Activated T-helper 2 cell treated with anti-CD3 and anti-CD28 coated beads, Interferon-gamma antibody, Interleukin-2, Interleukin-4, amounts not matched to agents 10 μg/mL and 5 μg/mL and 100 μg/mL, durations not matched to agents 14 hours and 24 hours and 36 hours (primary cell): ENCODE results near the gene ADAMTS4. TPM values are rescaled to one million over a fixed set of nuclear protein-coding genes. Genes with fewer than 3 reads are reported as not detected.
"Not testable (repeated sequence)": the region's sequence is repeated elsewhere in the genome, so short reads cannot be mapped to it uniquely, and the experiment has no call there.

Experiments
- DNase-seq: peaks from one replicate; pipeline ENCODE4 v3.0.0; 2021; ENCODE audit warnings: low spot score
- H3K27ac Mint-ChIP-seq: one replicate; pipeline ENCODE4 v1.8.0; 2021; ENCODE audit warnings: mixed read lengths
- H3K27me3 Mint-ChIP-seq: one replicate; pipeline ENCODE4 v1.8.0; 2021; ENCODE audit warnings: low read depth, mixed read lengths
- H3K36me3 Mint-ChIP-seq: one replicate; pipeline ENCODE4 v1.8.0; 2021; ENCODE audit warnings: low read depth, mixed read lengths
- H3K4me1 Mint-ChIP-seq: one replicate; pipeline ENCODE4 v1.8.0; 2021; ENCODE audit warnings: low read depth, mixed read lengths
- H3K4me3 Mint-ChIP-seq: one replicate; pipeline ENCODE4 v1.8.0; 2021; ENCODE audit warnings: low read depth, mild to moderate bottlenecking, moderate library complexity, mixed read lengths
- H3K9me3 Mint-ChIP-seq: one replicate; pipeline ENCODE4 v1.8.0; 2021; ENCODE audit warnings: mixed read lengths
- intact Hi-C: fragments of 100-400 bp; cut with micrococcal nuclease; formaldehyde crosslinking; loops from one replicate; pipeline ENCODE4 v1.15.1; 2023
- total RNA-seq: library from RNA; stranded (reverse); gene quantifications from 2 replicates; pipeline ENCODE4 v1.2.3, GENCODE V29; 2022

The ADAMTS4 gene
- total RNA-seq, 1 donor from 2014 or later = 0.05 TPM

GRCh38 chr1:161226320-161226711 is 27.5 kb upstream of the ADAMTS4 start:
- intact Hi-C loops = loop anchor here (2.0 kb wide), 1 partner anchor 88 kb away; the partner anchor contains the start of gene SDHC
- peaks cover 33% of the 10 kb centered on the region for H3K36me3 Mint-ChIP-seq
- H3K27me3 Mint-ChIP-seq = no peaks in the 10 kb centered on the region
- H3K4me3 Mint-ChIP-seq = peak overlapping the region; percentile 100
- peaks cover 23% of the 10 kb centered on the region for H3K4me1 Mint-ChIP-seq
- H3K9me3 Mint-ChIP-seq = no peaks in the 10 kb centered on the region
- H3K27ac Mint-ChIP-seq = peak overlapping the region; percentile 100
- no peak for DNase-seq

- Mint-ChIP-seq H3K27ac (peak within 1 kb of the TSS; percentile 100), H3K27me3 (no peaks in the 10 kb centered on the region), H3K4me3 (peak within 1 kb of the TSS; percentile 100), H3K4me1 (peaks cover 23% of the 10 kb centered on the region), H3K36me3 (peaks cover 32% of the 10 kb centered on the region), H3K9me3 (no peaks in the 10 kb centered on the region)
- peak; percentile 89 for DNase-seq
- intact Hi-C loops = loop anchor here (1.0 to 2.0 kb wide), 5 partner anchors 15 to 89 kb away; partner anchors contain the start of genes NDUFS2 and SDHC
Observed at GRCh38 chr1:161225534-161226319, 26.9 kb upstream of the ADAMTS4 start, which contains the start of gene TOMM40L. Gene TOMM40L (plus strand): TSS chr1:161226060. CDS start chr1:161226490, 430 bp downstream.

- H3K4me1 Mint-ChIP-seq = peaks cover 23% of the 10 kb centered on the region
- H3K36me3 Mint-ChIP-seq = peaks cover 26% of the 10 kb centered on the region
- H3K9me3 Mint-ChIP-seq = no peaks in the 10 kb centered on the region
- H3K27ac Mint-ChIP-seq = peak overlapping the region; percentile 54
- DNase-seq = no peak
- no peak overlapping the region for H3K4me3 Mint-ChIP-seq
- no peaks in the 10 kb centered on the region for H3K27me3 Mint-ChIP-seq
- intact Hi-C loops = loop anchor here (1.0 to 2.0 kb wide), 4 partner anchors 15 to 45 kb away; partner anchors contain the start of gene NDUFS2
Observed at GRCh38 chr1:161225178-161225533, 26.3 kb upstream of the ADAMTS4 start.

GRCh38 chr1:161224695-161225087 is 25.8 kb upstream of the ADAMTS4 start:
- H3K9me3 Mint-ChIP-seq, H3K4me3 Mint-ChIP-seq, H3K27me3 Mint-ChIP-seq, DNase-seq, H3K27ac Mint-ChIP-seq: not testable (repeated sequence)
- intact Hi-C loops = loop anchor here (1.0 to 2.0 kb wide), 4 partner anchors 14 to 44 kb away; partner anchors contain the start of gene NDUFS2
- peaks cover 23% of the 10 kb centered on the region for H3K4me1 Mint-ChIP-seq
- H3K36me3 Mint-ChIP-seq = peaks cover 23% of the 10 kb centered on the region

- Mint-ChIP-seq H3K4me3 (no peak overlapping the region), H3K36me3 (peaks cover 17% of the 10 kb centered on the region), H3K27ac (no peak overlapping the region), H3K27me3 (no peaks in the 10 kb centered on the region), H3K9me3 (no peaks in the 10 kb centered on the region), H3K4me1 (peaks cover 24% of the 10 kb centered on the region)
- intact Hi-C loops = loop anchor here (2.0 kb wide), 1 partner anchor 39 kb away; no protein-coding TSS in a partner anchor
- no peak for DNase-seq
Observed at GRCh38 chr1:161223805-161224694, 25.2 kb upstream of the ADAMTS4 start.

GRCh38 chr1:161222175-161223019 is 23.5 kb upstream of the ADAMTS4 start:
- DNase-seq = no peak
- intact Hi-C loops = no loop called here
- no peaks in the 10 kb centered on the region for H3K27me3 Mint-ChIP-seq
- no peak overlapping the region for H3K4me3 Mint-ChIP-seq
- H3K9me3 Mint-ChIP-seq = no peaks in the 10 kb centered on the region
- peaks cover 29% of the 10 kb centered on the region for H3K4me1 Mint-ChIP-seq
- H3K27ac Mint-ChIP-seq = no peak overlapping the region
- peaks cover under 1% of the 10 kb centered on the region for H3K36me3 Mint-ChIP-seq

- no peaks in the 10 kb centered on the region for H3K9me3 Mint-ChIP-seq
- no peak for DNase-seq
- no peaks in the 10 kb centered on the region for H3K27me3 Mint-ChIP-seq
- no peak overlapping the region for H3K4me3 Mint-ChIP-seq
- H3K4me1 Mint-ChIP-seq = peaks cover 27% of the 10 kb centered on the region
- H3K36me3 Mint-ChIP-seq = peaks cover 3% of the 10 kb centered on the region
- intact Hi-C loops = no loop called here
- no peak overlapping the region for H3K27ac Mint-ChIP-seq
Observed at GRCh38 chr1:161220002-161220401, 21.1 kb upstream of the ADAMTS4 start.

GRCh38 chr1:161219078-161219892 is 20.4 kb upstream of the ADAMTS4 start:
- no peak overlapping the region for H3K27ac Mint-ChIP-seq
- H3K4me3 Mint-ChIP-seq = no peak overlapping the region
- H3K9me3 Mint-ChIP-seq = no peaks in the 10 kb centered on the region
- DNase-seq = no peak
- no peaks in the 10 kb centered on the region for H3K27me3 Mint-ChIP-seq
- intact Hi-C loops = no loop called here
- H3K36me3 Mint-ChIP-seq = peaks cover 7% of the 10 kb centered on the region
- H3K4me1 Mint-ChIP-seq = peaks cover 29% of the 10 kb centered on the region

- no peaks in the 10 kb centered on the region for H3K27me3 Mint-ChIP-seq
- peaks cover 28% of the 10 kb centered on the region for H3K4me1 Mint-ChIP-seq
- no peak overlapping the region for H3K27ac Mint-ChIP-seq
Observed at GRCh38 chr1:161218301-161219077, 19.6 kb upstream of the ADAMTS4 start.

GRCh38 chr1:161217831-161218230 is 19.0 kb upstream of the ADAMTS4 start:
- no peak overlapping the region for H3K27ac Mint-ChIP-seq
- peaks cover 22% of the 10 kb centered on the region for H3K36me3 Mint-ChIP-seq
- DNase-seq = no peak
- intact Hi-C loops = no loop called here
- H3K9me3 Mint-ChIP-seq = no peaks in the 10 kb centered on the region
- H3K4me3 Mint-ChIP-seq = no peak overlapping the region
- H3K27me3 Mint-ChIP-seq = no peaks in the 10 kb centered on the region
- H3K4me1 Mint-ChIP-seq = peaks cover 28% of the 10 kb centered on the region

More at GRCh38 chr1:161218301-161219077, 19.6 kb upstream of the ADAMTS4 start:
- Mint-ChIP-seq H3K4me3 (no peak overlapping the region), H3K36me3 (peaks cover 15% of the 10 kb centered on the region), H3K9me3 (no peaks in the 10 kb centered on the region)
- DNase-seq = no peak
- intact Hi-C loops = no loop called here
